Fibroblast of mammary gland (primary cell): Measurements from ENCODE around the gene BMPR1A.

ENCODE experiments used
- DNase-seq: peaks from one replicate; pipeline ENCODE4 v3.0.0-alpha.2; 2010; ENCODE audit warnings: low read depth
- H3K4me3 ChIP-seq: 2 replicates; pipeline ENCODE4 v1.5.1; 2011; ENCODE audit warnings: low read depth, mild to moderate bottlenecking, low read length, moderate library complexity; ENCODE audit not compliant: control insufficient read depth
- CTCF ChIP-seq: conservative IDR thresholded peaks from 2 replicates; pipeline ENCODE4 v1.5.1; 2011; ENCODE audit warnings: low read depth, low read length, inconsistent platforms; ENCODE audit not compliant: control insufficient read depth, insufficient read depth

The BMPR1A gene

GRCh38 chr10:86968271-86968993 lies 212.0 kb downstream of the BMPR1A start, which contains the start of gene ADIRF:
Gene ADIRF, plus strand, starts transcription at chr10:86968482. Its CDS starts 63 bp downstream, at chr10:86968545.
- DNase-seq = peak; percentile 28
- no peak for TF ChIP-seq CTCF
- peak within 1 kb of the TSS; percentile 66 for H3K4me3 ChIP-seq

- H3K4me3 ChIP-seq = peak overlapping the region; percentile 66
- no peak for TF ChIP-seq CTCF
- DNase-seq = no peak
Observed at GRCh38 chr10:86968994-86969355, 212.6 kb downstream of the BMPR1A start.

GRCh38 chr10:86969421-86970041 lies 213.1 kb downstream of the BMPR1A start:
- peak; percentile 81 for DNase-seq
- H3K4me3 ChIP-seq = peak overlapping the region; percentile 66
- no peak for TF ChIP-seq CTCF

- peak; percentile 67 for DNase-seq
- no peak for TF ChIP-seq CTCF
Observed at GRCh38 chr10:86970162-86970981, 214.0 kb downstream of the BMPR1A start.

GRCh38 chr10:86970982-86971231 lies 214.5 kb downstream of the BMPR1A start:
- no peak for TF ChIP-seq CTCF
- no peak for DNase-seq
- H3K4me3 ChIP-seq = peak overlapping the region; percentile 61

More at GRCh38 chr10:86970162-86970981, 214.0 kb downstream of the BMPR1A start:
- H3K4me3 ChIP-seq = peak overlapping the region; percentile 66

- no peak for TF ChIP-seq CTCF
- peak overlapping the region; percentile 61 for H3K4me3 ChIP-seq
- peak; percentile 90 for DNase-seq
Observed at GRCh38 chr10:86971232-86971991, 215.0 kb downstream of the BMPR1A start.
